PFSK-1 (cell line): Measurements from ENCODE around the gene LRFN2.

Experiments used
- FOXP2 ChIP-seq: optimal IDR thresholded peaks from 2 replicates; pipeline ENCODE3; 2011; ENCODE audit warnings: borderline replicate concordance, control low read depth, inconsistent platforms; ENCODE audit not compliant: insufficient read depth; ENCODE audit errors: extremely low read length, extremely low read depth
- POLR2AphosphoS5 ChIP-seq: IDR thresholded peaks from 2 replicates; pipeline ENCODE4 v1.6.1; 2012; ENCODE audit warnings: low read depth, mild to moderate bottlenecking, control low read depth, low read length, moderate library complexity
- SIN3A ChIP-seq: IDR thresholded peaks from 2 replicates; pipeline ENCODE4 v1.6.1; 2012; ENCODE audit warnings: mild to moderate bottlenecking, low read length, moderate library complexity, borderline replicate concordance; ENCODE audit not compliant: insufficient read depth
- TAF1 ChIP-seq: IDR thresholded peaks from 2 replicates; pipeline ENCODE4 v1.6.1; 2012; ENCODE audit warnings: low read length, control low read depth, borderline replicate concordance; ENCODE audit not compliant: insufficient read depth
- TF ChIP-seq, protein P1 (sequence below), 2 experiments: IDR thresholded peaks; 2 replicates each; pipeline versions ENCODE4 v1.6.1 to v1.8.0; 2011 to 2012; ENCODE audit warnings: low read depth in 2 of 2, low read length in 2 of 2, control low read depth in 1 of 2, inconsistent platforms in 1 of 2, mild to moderate bottlenecking in 1 of 2, moderate library complexity in 1 of 2; ENCODE audit not compliant: insufficient read depth in 1 of 2

Gene LRFN2

DNA sequence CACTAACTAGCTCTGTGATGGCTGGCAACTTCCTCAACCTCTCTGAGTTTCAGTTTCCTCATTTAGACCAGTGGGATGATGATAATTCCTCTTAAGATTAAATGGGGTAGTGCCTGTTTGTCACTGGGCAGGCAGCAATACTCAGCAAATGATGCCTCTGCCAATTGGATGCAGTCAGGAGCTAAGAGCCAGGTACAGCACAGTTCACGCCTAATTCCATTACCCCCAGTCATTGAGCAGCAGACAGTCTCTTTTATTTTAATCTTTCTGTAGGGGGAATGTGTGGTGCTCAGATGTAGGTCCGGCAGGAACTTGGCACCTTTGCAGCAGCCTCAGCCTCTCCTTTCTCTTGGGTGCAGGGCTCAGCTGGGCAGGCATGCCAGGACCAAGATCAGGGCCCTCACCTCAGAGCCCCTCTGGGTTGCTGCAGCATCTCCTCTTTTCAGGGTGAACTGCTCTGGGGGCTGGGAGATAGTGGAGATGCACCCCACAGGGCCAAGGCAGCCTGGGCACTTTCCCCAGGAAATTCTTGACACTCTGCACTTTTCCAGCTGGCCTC lies 243.8 kb downstream of the LRFN2 start:
- TF ChIP-seq FOXP2 (no peak), SIN3A (no peak), TAF1 (no peak), POLR2AphosphoS5 (no peak)
- TF ChIP-seq, protein P1, sequence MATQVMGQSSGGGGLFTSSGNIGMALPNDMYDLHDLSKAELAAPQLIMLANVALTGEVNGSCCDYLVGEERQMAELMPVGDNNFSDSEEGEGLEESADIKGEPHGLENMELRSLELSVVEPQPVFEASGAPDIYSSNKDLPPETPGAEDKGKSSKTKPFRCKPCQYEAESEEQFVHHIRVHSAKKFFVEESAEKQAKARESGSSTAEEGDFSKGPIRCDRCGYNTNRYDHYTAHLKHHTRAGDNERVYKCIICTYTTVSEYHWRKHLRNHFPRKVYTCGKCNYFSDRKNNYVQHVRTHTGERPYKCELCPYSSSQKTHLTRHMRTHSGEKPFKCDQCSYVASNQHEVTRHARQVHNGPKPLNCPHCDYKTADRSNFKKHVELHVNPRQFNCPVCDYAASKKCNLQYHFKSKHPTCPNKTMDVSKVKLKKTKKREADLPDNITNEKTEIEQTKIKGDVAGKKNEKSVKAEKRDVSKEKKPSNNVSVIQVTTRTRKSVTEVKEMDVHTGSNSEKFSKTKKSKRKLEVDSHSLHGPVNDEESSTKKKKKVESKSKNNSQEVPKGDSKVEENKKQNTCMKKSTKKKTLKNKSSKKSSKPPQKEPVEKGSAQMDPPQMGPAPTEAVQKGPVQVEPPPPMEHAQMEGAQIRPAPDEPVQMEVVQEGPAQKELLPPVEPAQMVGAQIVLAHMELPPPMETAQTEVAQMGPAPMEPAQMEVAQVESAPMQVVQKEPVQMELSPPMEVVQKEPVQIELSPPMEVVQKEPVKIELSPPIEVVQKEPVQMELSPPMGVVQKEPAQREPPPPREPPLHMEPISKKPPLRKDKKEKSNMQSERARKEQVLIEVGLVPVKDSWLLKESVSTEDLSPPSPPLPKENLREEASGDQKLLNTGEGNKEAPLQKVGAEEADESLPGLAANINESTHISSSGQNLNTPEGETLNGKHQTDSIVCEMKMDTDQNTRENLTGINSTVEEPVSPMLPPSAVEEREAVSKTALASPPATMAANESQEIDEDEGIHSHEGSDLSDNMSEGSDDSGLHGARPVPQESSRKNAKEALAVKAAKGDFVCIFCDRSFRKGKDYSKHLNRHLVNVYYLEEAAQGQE (IDR thresholded peaks at IDR 0.05; ENCODE audit: insufficient read depth in 1 of 2, low read depth in 2 of 2, low read length in 2 of 2), result no peak

DNA sequence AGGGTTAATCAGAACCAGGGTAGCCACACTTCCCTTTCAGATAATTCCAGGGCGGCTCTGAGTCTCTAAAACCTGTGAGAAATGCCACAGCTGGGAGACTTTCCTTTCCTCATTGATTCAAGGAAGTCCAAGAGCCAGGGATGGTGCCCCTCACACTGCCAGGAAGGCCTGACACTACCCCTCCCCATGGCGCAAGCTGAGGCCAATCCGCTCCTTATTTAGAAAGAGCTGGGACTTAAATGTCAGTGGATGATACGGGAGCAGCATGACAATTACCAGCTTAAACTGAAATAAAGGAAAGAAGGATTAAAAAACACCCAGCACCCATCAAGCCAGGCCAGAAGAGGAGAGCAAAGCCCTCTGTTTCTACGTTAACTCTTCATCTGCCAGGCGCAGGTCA lies 244.4 kb downstream of the LRFN2 start:
- TF ChIP-seq, protein P1 (IDR thresholded peaks at IDR 0.05; ENCODE audit: insufficient read depth in 1 of 2, low read depth in 2 of 2, low read length in 2 of 2), result no peak
- no peak for TF ChIP-seq TAF1

DNA sequence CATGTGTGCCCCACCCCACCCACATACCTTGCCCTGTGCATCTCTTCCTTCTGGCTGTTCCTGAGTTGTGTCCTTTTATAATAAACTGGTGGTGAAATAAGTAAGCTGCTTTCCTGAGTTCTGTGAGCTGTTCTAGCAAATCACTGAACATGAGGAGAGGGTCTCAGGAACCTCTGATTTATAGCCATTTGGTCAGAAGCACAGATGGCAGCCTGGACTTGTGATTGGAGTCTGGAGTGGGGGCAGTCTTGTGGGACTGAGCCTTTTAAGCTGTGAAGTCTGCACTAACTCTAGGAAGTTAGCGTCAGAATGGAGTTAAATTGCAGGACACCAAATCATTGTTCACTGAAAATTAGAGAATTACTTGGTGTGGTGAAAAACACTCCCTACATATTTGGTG lies 245.4 kb downstream of the LRFN2 start:
- no peak for TF ChIP-seq FOXP2
- no peak for TF ChIP-seq SIN3A
- no peak for TF ChIP-seq POLR2AphosphoS5
- TF ChIP-seq TAF1, result no peak
- TF ChIP-seq, protein P1 (IDR thresholded peaks at IDR 0.05; ENCODE audit: insufficient read depth in 1 of 2, low read depth in 2 of 2, low read length in 2 of 2), result no peak
